Common myeloid progenitor, CD34-positive (primary cell): Measurements from ENCODE around the gene LRRC8D.

Source experiments
- CTCF ChIA-PET: fragments of 350-600 bp; sonication (Branson Sonifier 250); formaldehyde crosslinking; loops from one replicate; lab custom pipeline; 2021; ENCODE audit warnings: antibody characterized with exemption; lab: Charles Lee
- POLR2A ChIA-PET: fragments of 350-600 bp; sonication (Branson Sonifier 250); formaldehyde crosslinking; loops from one replicate; lab custom pipeline; 2021; ENCODE audit warnings: antibody characterized with exemption; lab: Charles Lee
- DNase-seq, 3 donors: peaks; one replicate each; pipeline versions ENCODE4 v3.0.0 to v3.0.0-alpha.2; 2013
- H3K27ac ChIP-seq, 2 experiments: 1 replicate in 1 of 2; 2 replicates in 1 of 2; pipeline ENCODE4 v1.7.0; 2013; ENCODE audit warnings: inconsistent platforms in 2 of 2, low read length in 2 of 2, mild to moderate bottlenecking in 2 of 2, low read depth in 1 of 2, moderate library complexity in 1 of 2; ENCODE audit not compliant: severe bottlenecking in 2 of 2, insufficient read depth in 1 of 2, poor library complexity in 1 of 2
- H3K27me3 ChIP-seq, 5 experiments: replicated peaks in 2 of 5; 1 replicate in 3 of 5; 2 replicates in 2 of 5; pipeline versions ENCODE4 v1.6.1 to v1.7.0; 2013; ENCODE audit warnings: low read length in 4 of 5, mild to moderate bottlenecking in 2 of 5, moderate library complexity in 2 of 5, inconsistent platforms in 1 of 5; ENCODE audit not compliant: insufficient read depth in 5 of 5, control insufficient read depth in 4 of 5
- H3K36me3 ChIP-seq, 4 experiments: 1 replicate in 2 of 4; 2 replicates in 2 of 4; pipeline versions ENCODE4 v1.6.1 to v1.7.0; 2013; ENCODE audit warnings: low read length in 3 of 4, control low read depth in 1 of 4, mild to moderate bottlenecking in 1 of 4; ENCODE audit not compliant: control insufficient read depth in 4 of 4, insufficient read depth in 4 of 4
- H3K4me1 ChIP-seq, 4 experiments: 1 replicate in 3 of 4; 2 replicates in 1 of 4; pipeline versions ENCODE4 v1.6.1 to v1.7.1; 2013; ENCODE audit warnings: low read length in 3 of 4, mild to moderate bottlenecking in 3 of 4, control low read depth in 1 of 4, inconsistent platforms in 1 of 4, moderate library complexity in 1 of 4; ENCODE audit not compliant: control insufficient read depth in 4 of 4, insufficient read depth in 4 of 4; ENCODE audit errors: control extremely low read depth in 1 of 4
- H3K4me3 ChIP-seq, 7 experiments: 1 replicate in 4 of 7; 2 replicates in 3 of 7; pipeline versions ENCODE4 v1.5.1 to v1.7.0; 2013; ENCODE audit warnings: mild to moderate bottlenecking in 7 of 7, low read length in 6 of 7, moderate library complexity in 6 of 7, inconsistent platforms in 2 of 7, low read depth in 2 of 7, control low read depth in 1 of 7; ENCODE audit not compliant: insufficient read depth in 4 of 7, control insufficient read depth in 1 of 7; ENCODE audit errors: extremely low read depth in 1 of 7
- H3K9me3 ChIP-seq, 5 experiments: 1 replicate in 4 of 5; 2 replicates in 1 of 5; pipeline versions ENCODE4 v1.6.1 to v1.7.1; 2013; ENCODE audit warnings: low read length in 4 of 5, mild to moderate bottlenecking in 2 of 5, inconsistent platforms in 1 of 5, low read depth in 1 of 5, moderate library complexity in 1 of 5; ENCODE audit not compliant: control insufficient read depth in 4 of 5, insufficient read depth in 2 of 5; ENCODE audit errors: control extremely low read depth in 1 of 5

LRRC8D gene

DNA sequence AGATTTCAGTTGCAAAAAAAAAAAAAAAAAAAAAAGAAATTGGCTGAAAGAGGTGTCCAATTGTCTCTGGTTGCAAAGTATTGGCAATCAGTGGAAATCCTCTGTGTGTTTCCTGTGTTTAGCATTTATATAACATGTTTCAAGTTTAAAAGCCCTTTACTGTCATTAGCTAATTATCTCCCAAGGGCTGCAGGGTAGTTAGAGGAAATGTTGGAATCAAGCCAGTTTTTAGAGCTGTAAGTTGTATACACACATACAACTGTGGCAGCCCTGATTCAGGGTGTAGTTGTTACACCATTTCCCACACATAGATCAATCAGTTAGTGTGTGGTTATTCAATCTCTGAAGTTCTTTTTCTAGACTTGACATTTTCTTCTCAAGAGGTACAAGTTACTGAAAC, 165.2 kb downstream of the LRRC8D start:
- Histone ChIP-seq H3K9me3 (no peaks in the 10 kb centered on the region), H3K27me3 (no peaks in the 10 kb centered on the region), H3K4me3 (no peak overlapping the region), H3K4me1 (peaks cover 0 to 4% (median 0%) of the 10 kb centered on the region in 4 experiments), H3K27ac (no peak overlapping the region), H3K36me3 (no peaks in the 10 kb centered on the region)
- DNase-seq, result no peak
- ChIA-PET CTCF (interaction anchor here (0.6 to 8.5 kb wide), 14 partner anchors 10 to 222 kb away, joined by 3 to 76 read pairs (median 4); no protein-coding TSS in a partner anchor), POLR2A (no interaction called here)
